ENCODE results near the gene PPP4R4.
A peak's percentile ranks its signal among the peaks of the same experiment; 100 is the strongest.

PPP4R4 gene

DNA sequence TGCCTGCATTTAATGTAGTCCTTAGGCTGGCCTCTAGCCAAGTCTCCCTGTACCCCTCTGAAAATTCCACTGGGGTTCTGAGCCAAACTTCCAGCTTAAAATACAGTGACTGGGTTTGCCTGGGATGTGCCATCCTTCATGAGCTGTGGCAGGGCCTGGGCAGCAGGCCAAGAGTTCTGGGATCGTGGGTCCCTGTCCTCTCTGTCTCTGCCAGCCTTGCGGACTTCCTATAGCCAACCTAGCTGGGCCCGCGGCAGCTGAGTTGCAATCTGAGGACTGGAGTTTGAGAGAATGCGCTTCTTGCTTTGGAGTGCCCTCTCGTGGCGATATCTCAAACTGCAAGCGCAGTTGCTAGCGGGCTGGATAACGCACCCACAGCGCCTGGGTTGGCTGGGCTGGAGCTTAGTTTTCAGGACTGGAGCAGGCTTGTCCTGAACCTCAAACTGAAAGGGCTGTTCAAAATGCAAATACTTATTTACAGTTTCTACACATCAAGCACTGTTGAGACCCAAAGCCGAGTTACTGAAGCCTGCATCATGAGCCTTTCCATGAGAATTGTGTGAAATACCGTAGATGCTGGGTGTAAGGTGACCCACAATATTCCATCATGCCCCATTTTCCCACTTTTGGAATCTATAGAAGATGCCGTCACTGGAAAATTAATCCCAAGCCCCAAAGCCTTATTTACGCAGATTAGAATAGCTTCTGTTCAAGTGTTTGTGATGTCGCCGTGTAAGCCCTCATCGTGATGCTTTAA, 37.4 kb upstream of the PPP4R4 start:
- no peak overlapping the region for H2BK12ac ChIP-seq (ENCODE audit: low read length)
- peak; percentile 73 for DNase-seq (ENCODE audit: low spot score)
- H3K27ac ChIP-seq (replicated peaks; ENCODE audit: low read length) = no peak overlapping the region
- no peak overlapping the region for H3K14ac ChIP-seq (ENCODE audit: low read length)
- no peak overlapping the region for H3K23ac ChIP-seq (ENCODE audit: low read depth, low read length, poor library complexity)
- no peak overlapping the region for H3K4me3 ChIP-seq (ENCODE audit: low read length in 2 of 2)
- H4K91ac ChIP-seq (ENCODE audit: low read depth, low read length, poor library complexity) = no peak overlapping the region
- no peak overlapping the region for H2BK120ac ChIP-seq (ENCODE audit: low read depth, low read length)
- H2AK5ac ChIP-seq (ENCODE audit: low read depth, low read length) = no peak overlapping the region
- peaks cover 0 to 10% of the 10 kb centered on the region in 2 donors for H3K9me3 ChIP-seq (replicated peaks in 1 of 2; ENCODE audit: control insufficient read depth in 2 of 2, insufficient read depth in 1 of 2, low read depth in 1 of 2, low read length in 2 of 2)
- no peak overlapping the region for H2BK5ac ChIP-seq (ENCODE audit: low read length)
- H3K4me2 ChIP-seq (ENCODE audit: insufficient read depth, low read length, poor library complexity, severe bottlenecking) = no peak overlapping the region
- H3K79me1 ChIP-seq (ENCODE audit: low read depth, low read length) = no peaks in the 10 kb centered on the region
- peak overlapping the region; percentile 81 for H2AFZ ChIP-seq (ENCODE audit: low read length)
- H3K4me1 ChIP-seq (ENCODE audit: control insufficient read depth in 2 of 2, insufficient read depth in 1 of 2, low read depth in 1 of 2, low read length in 2 of 2) = peaks cover 8 to 13% of the 10 kb centered on the region in 2 donors
- H3K4ac ChIP-seq (ENCODE audit: low read length) = no peak overlapping the region
- H2BK15ac ChIP-seq (ENCODE audit: low read length) = no peak overlapping the region
- no peak overlapping the region for H3K9ac ChIP-seq (ENCODE audit: low read depth, low read length, poor library complexity)
- H3K27me3 ChIP-seq (ENCODE audit: control insufficient read depth in 3 of 3, insufficient read depth in 3 of 3, low read depth in 1 of 3, low read length in 3 of 3) = no peaks in the 10 kb centered on the region
- WGBS, 2 donors (ENCODE audit: extremely low coverage in 2 of 2, insufficient read length in 2 of 2, insufficient replicate concordance in 1 of 2) = no CpG with 5 or more reads among the region's 18 CpGs
- H3K36me3 ChIP-seq (replicated peaks in 1 of 2; ENCODE audit: control insufficient read depth in 2 of 2, insufficient read depth in 2 of 2, low read length in 2 of 2) = no peaks in the 10 kb centered on the region
- peak overlapping the region; percentile 72 for H3K18ac ChIP-seq (ENCODE audit: low read length)
- no peak overlapping the region for H4K8ac ChIP-seq (ENCODE audit: low read depth, low read length)

DNA sequence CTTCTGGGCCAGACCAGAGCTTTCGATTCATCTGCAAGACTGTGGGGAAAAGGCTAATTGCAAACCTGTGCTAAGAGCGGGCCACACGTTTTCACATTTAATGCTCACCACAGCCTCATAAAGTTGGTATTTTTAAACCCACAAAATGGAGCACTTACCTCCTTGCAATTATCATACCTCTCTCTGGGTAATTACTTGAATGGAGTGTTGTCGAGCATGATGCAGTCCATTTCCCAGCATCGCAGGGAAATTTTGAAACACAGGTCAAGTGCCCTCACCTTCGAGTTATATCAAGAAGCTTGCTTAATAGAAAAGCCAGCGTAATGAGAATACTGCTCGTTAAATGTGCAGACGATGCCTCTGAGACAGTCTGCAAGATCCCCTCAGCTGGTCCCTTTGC, 35.9 kb upstream of the PPP4R4 start:
- Histone ChIP-seq H3K4me2 (ENCODE audit: insufficient read depth, low read length, poor library complexity, severe bottlenecking) (no peak overlapping the region), H3K27me3 (ENCODE audit: control insufficient read depth in 3 of 3, insufficient read depth in 3 of 3, low read depth in 1 of 3, low read length in 3 of 3) (no peaks in the 10 kb centered on the region), H3K23ac (ENCODE audit: low read depth, low read length, poor library complexity) (no peak overlapping the region), H4K91ac (ENCODE audit: low read depth, low read length, poor library complexity) (no peak overlapping the region), H3K4ac (ENCODE audit: low read length) (no peak overlapping the region), H2BK120ac (ENCODE audit: low read depth, low read length) (no peak overlapping the region), H3K9me3 (replicated peaks in 1 of 2; ENCODE audit: control insufficient read depth in 2 of 2, insufficient read depth in 1 of 2, low read depth in 1 of 2, low read length in 2 of 2) (peaks cover 0 to 10% of the 10 kb centered on the region in 2 donors), H2BK12ac (ENCODE audit: low read length) (no peak overlapping the region), H3K79me1 (ENCODE audit: low read depth, low read length) (no peaks in the 10 kb centered on the region), H4K8ac (ENCODE audit: low read depth, low read length) (no peak overlapping the region), H3K9ac (ENCODE audit: low read depth, low read length, poor library complexity) (no peak overlapping the region), H3K4me3 (ENCODE audit: low read length in 2 of 2) (no peak overlapping the region), H2AK5ac (ENCODE audit: low read depth, low read length) (no peak overlapping the region), H2BK5ac (ENCODE audit: low read length) (peak overlapping the region; percentile 60), H2BK15ac (ENCODE audit: low read length) (peak overlapping the region; percentile 68), H2AFZ (ENCODE audit: low read length) (peak overlapping the region; percentile 3), H3K4me1 (ENCODE audit: control insufficient read depth in 2 of 2, insufficient read depth in 1 of 2, low read depth in 1 of 2, low read length in 2 of 2) (peaks cover 8 to 13% of the 10 kb centered on the region in 2 donors), H3K36me3 (replicated peaks in 1 of 2; ENCODE audit: control insufficient read depth in 2 of 2, insufficient read depth in 2 of 2, low read length in 2 of 2) (no peaks in the 10 kb centered on the region), H3K14ac (ENCODE audit: low read length) (no peak overlapping the region), H3K18ac (ENCODE audit: low read length) (no peak overlapping the region), H3K27ac (replicated peaks; ENCODE audit: low read length) (no peak overlapping the region)
- WGBS, 2 donors (ENCODE audit: extremely low coverage in 2 of 2, insufficient read length in 2 of 2, insufficient replicate concordance in 1 of 2) = no CpG with 5 or more reads among the region's 9 CpGs
- no peak for DNase-seq (ENCODE audit: low spot score)

- no peak overlapping the region for H3K27ac ChIP-seq (replicated peaks; ENCODE audit: low read length)
- no peak overlapping the region for H3K23ac ChIP-seq (ENCODE audit: low read depth, low read length, poor library complexity)
- H3K4ac ChIP-seq (ENCODE audit: low read length) = no peak overlapping the region
- no peak overlapping the region for H3K4me3 ChIP-seq (ENCODE audit: low read length in 2 of 2)
- H3K27me3 ChIP-seq (ENCODE audit: control insufficient read depth in 3 of 3, insufficient read depth in 3 of 3, low read depth in 1 of 3, low read length in 3 of 3) = no peaks in the 10 kb centered on the region
- no peaks in the 10 kb centered on the region for H3K79me1 ChIP-seq (ENCODE audit: low read depth, low read length)
- peak overlapping the region; percentile 72 for H3K18ac ChIP-seq (ENCODE audit: low read length)
- no peak overlapping the region for H3K4me2 ChIP-seq (ENCODE audit: insufficient read depth, low read length, poor library complexity, severe bottlenecking)
- H3K9ac ChIP-seq (ENCODE audit: low read depth, low read length, poor library complexity) = peak overlapping the region; percentile 25
- H2BK5ac ChIP-seq (ENCODE audit: low read length) = peak overlapping the region; percentile 60
- no CpG with 5 or more reads among the region's 5 CpGs for WGBS, 2 donors (ENCODE audit: extremely low coverage in 2 of 2, insufficient read length in 2 of 2, insufficient replicate concordance in 1 of 2)
- no peak overlapping the region for H2AK5ac ChIP-seq (ENCODE audit: low read depth, low read length)
- no peak overlapping the region for H2BK12ac ChIP-seq (ENCODE audit: low read length)
- no peak overlapping the region for H3K14ac ChIP-seq (ENCODE audit: low read length)
- H4K91ac ChIP-seq (ENCODE audit: low read depth, low read length, poor library complexity) = no peak overlapping the region
- DNase-seq (ENCODE audit: low spot score) = no peak
- no peak overlapping the region for H2BK120ac ChIP-seq (ENCODE audit: low read depth, low read length)
- H3K4me1 ChIP-seq (ENCODE audit: control insufficient read depth in 2 of 2, insufficient read depth in 1 of 2, low read depth in 1 of 2, low read length in 2 of 2) = peaks cover 8 to 13% of the 10 kb centered on the region in 2 donors
- H2BK15ac ChIP-seq (ENCODE audit: low read length) = peak overlapping the region; percentile 68
- peaks cover 0 to 10% of the 10 kb centered on the region in 2 donors for H3K9me3 ChIP-seq (replicated peaks in 1 of 2; ENCODE audit: control insufficient read depth in 2 of 2, insufficient read depth in 1 of 2, low read depth in 1 of 2, low read length in 2 of 2)
- no peak overlapping the region for H4K8ac ChIP-seq (ENCODE audit: low read depth, low read length)
- H2AFZ ChIP-seq (ENCODE audit: low read length) = peak overlapping the region; percentile 3
- no peaks in the 10 kb centered on the region for H3K36me3 ChIP-seq (replicated peaks in 1 of 2; ENCODE audit: control insufficient read depth in 2 of 2, insufficient read depth in 2 of 2, low read length in 2 of 2)
Measured at GRCh38 chr14:94139006-94139405, 35.1 kb upstream of the PPP4R4 start.

GRCh38 chr14:94139421-94139820, 34.7 kb upstream of the PPP4R4 start:
- Histone ChIP-seq H3K9me3 (replicated peaks in 1 of 2; ENCODE audit: control insufficient read depth in 2 of 2, insufficient read depth in 1 of 2, low read depth in 1 of 2, low read length in 2 of 2) (peaks cover 0 to 10% of the 10 kb centered on the region in 2 donors), H3K27me3 (ENCODE audit: control insufficient read depth in 3 of 3, insufficient read depth in 3 of 3, low read depth in 1 of 3, low read length in 3 of 3) (no peaks in the 10 kb centered on the region), H3K4me2 (ENCODE audit: insufficient read depth, low read length, poor library complexity, severe bottlenecking) (no peak overlapping the region), H2BK12ac (ENCODE audit: low read length) (no peak overlapping the region), H2AK5ac (ENCODE audit: low read depth, low read length) (no peak overlapping the region), H3K23ac (ENCODE audit: low read depth, low read length, poor library complexity) (no peak overlapping the region), H3K9ac (ENCODE audit: low read depth, low read length, poor library complexity) (no peak overlapping the region), H3K36me3 (replicated peaks in 1 of 2; ENCODE audit: control insufficient read depth in 2 of 2, insufficient read depth in 2 of 2, low read length in 2 of 2) (no peaks in the 10 kb centered on the region), H2BK15ac (ENCODE audit: low read length) (no peak overlapping the region), H2BK5ac (ENCODE audit: low read length) (no peak overlapping the region), H2BK120ac (ENCODE audit: low read depth, low read length) (no peak overlapping the region), H3K4me1 (ENCODE audit: control insufficient read depth in 2 of 2, insufficient read depth in 1 of 2, low read depth in 1 of 2, low read length in 2 of 2) (peaks cover 9 to 13% of the 10 kb centered on the region in 2 donors), H4K8ac (ENCODE audit: low read depth, low read length) (no peak overlapping the region), H3K4me3 (ENCODE audit: low read length in 2 of 2) (no peak overlapping the region), H3K18ac (ENCODE audit: low read length) (no peak overlapping the region), H3K14ac (ENCODE audit: low read length) (no peak overlapping the region), H2AFZ (ENCODE audit: low read length) (no peak overlapping the region), H3K27ac (replicated peaks; ENCODE audit: low read length) (no peak overlapping the region), H4K91ac (ENCODE audit: low read depth, low read length, poor library complexity) (no peak overlapping the region), H3K4ac (ENCODE audit: low read length) (no peak overlapping the region), H3K79me1 (ENCODE audit: low read depth, low read length) (no peaks in the 10 kb centered on the region)
- no peak for DNase-seq (ENCODE audit: low spot score)
- WGBS, 2 donors (ENCODE audit: extremely low coverage in 2 of 2, insufficient read length in 2 of 2, insufficient replicate concordance in 1 of 2) = no CpG with 5 or more reads among the region's 5 CpGs

All from neuronal stem cell (in vitro differentiated cells).